GM12878 (cell line): Measurements from ENCODE around the gene SMURF1. TPM values are rescaled to one million over a fixed set of nuclear protein-coding genes. Genes with fewer than 3 reads are reported as not detected.

Experiments used
- ATAC-seq: fragments of 200-7000 bp; cut with Tn5 transposase; 3 replicates; pipeline ENCODE4 v1.9.1; 2020; ENCODE audit warnings: mild to moderate bottlenecking, moderate library complexity
- BruUV-seq: library from RNA; stranded (reverse); fragments of 400-500 nt; replicated peaks from 2 replicates; lab custom pipeline; 2021; lab: Mats Ljungman, UMichigan
- CTCF ChIA-PET: fragments of 300-600 bp; sonication (Branson Sonifier 250); formaldehyde crosslinking; extraction: SDS; loops from one replicate; lab custom pipeline; 2021; ENCODE audit warnings: inconsistent platforms; lab: Yijun Ruan, JAX
- POLR2A ChIA-PET: fragments of 350-600 bp; formaldehyde crosslinking; extraction: SDS; loops from one replicate; lab custom pipeline; 2021; ENCODE audit warnings: inconsistent platforms; lab: Charles Lee
- RAD21 ChIA-PET: fragments of 300-600 bp; sonication (Branson Sonifier 250); formaldehyde crosslinking; loops from one replicate; lab custom pipeline; 2023; ENCODE audit warnings: antibody characterized with exemption; ENCODE audit not compliant: unreplicated experiment; lab: Charles Lee
- SMC1A ChIA-PET: fragments of 300-600 bp; sonication (Branson Sonifier 250); formaldehyde crosslinking; loops from one replicate; lab custom pipeline; 2023; ENCODE audit not compliant: unreplicated experiment, uncharacterized antibody; lab: Charles Lee
- DNase-seq: peaks from one replicate; pipeline ENCODE4 v3.0.0-alpha.2; 2011; ENCODE audit warnings: low read depth, low spot score
- FAIRE-seq: peaks from 3 replicates; lab custom pipeline; 2011; peaks lifted over from hg19 to GRCh38; lab: Jason Lieb, UNC
- H2AFZ ChIP-seq: 2 replicates; pipeline ENCODE4 v1.6.0; 2011; ENCODE audit warnings: low read depth, low read length, control low read depth; ENCODE audit not compliant: control insufficient read depth
- H3K27ac ChIP-seq: 2 replicates; pipeline ENCODE4 v1.5.1; 2011; ENCODE audit warnings: control low read depth; ENCODE audit not compliant: control insufficient read depth, insufficient read depth
- H3K27me3 ChIP-seq, 2 experiments: replicated peaks in 1 of 2; 2 replicates each; pipeline versions ENCODE4 v1.6.0 to v1.6.1; 2011; ENCODE audit warnings: low read length in 1 of 2; ENCODE audit not compliant: control insufficient read depth in 2 of 2, insufficient read depth in 2 of 2
- H3K36me3 ChIP-seq, 2 experiments: 2 replicates each; pipeline ENCODE4 v1.5.1; 2011; ENCODE audit warnings: low read length in 1 of 2; ENCODE audit not compliant: control insufficient read depth in 2 of 2, insufficient read depth in 2 of 2
- H3K4me1 ChIP-seq: 2 replicates; pipeline ENCODE4 v1.6.1; 2011; ENCODE audit warnings: mild to moderate bottlenecking, low read length, moderate library complexity, mixed read lengths; ENCODE audit not compliant: control insufficient read depth, insufficient read depth
- H3K4me2 ChIP-seq: 2 replicates; pipeline ENCODE4 v1.6.0; 2011; ENCODE audit warnings: control low read depth; ENCODE audit not compliant: control insufficient read depth, insufficient read depth
- H3K4me3 ChIP-seq: fragments of 200-600 bp; sonication (generic); 2 replicates; pipeline ENCODE4 v1.5.1; 2016
- H3K79me2 ChIP-seq: 2 replicates; pipeline ENCODE4 v1.6.0; 2011; ENCODE audit warnings: low read length; ENCODE audit not compliant: control insufficient read depth, insufficient read depth
- H3K9ac ChIP-seq: 2 replicates; pipeline ENCODE4 v1.8.0; 2011; ENCODE audit warnings: low read length, control low read depth, mixed read lengths; ENCODE audit not compliant: control insufficient read depth, insufficient read depth
- H3K9me3 ChIP-seq: replicated peaks from 3 replicates; pipeline ENCODE4 v1.5.1; 2011; ENCODE audit warnings: mild to moderate bottlenecking, low read length; ENCODE audit not compliant: control insufficient read depth, insufficient read depth
- H4K20me1 ChIP-seq: 2 replicates; pipeline ENCODE4 v1.6.0; 2011; ENCODE audit not compliant: control insufficient read depth, insufficient read depth
- POLR2A ChIP-seq: IDR thresholded peaks from 2 replicates; pipeline ENCODE4 v1.6.1; 2011; ENCODE audit warnings: low read depth, mild to moderate bottlenecking, low read length
- RBBP5 ChIP-seq: fragments of 200-600 bp; sonication (generic); conservative IDR thresholded peaks from 2 replicates; pipeline ENCODE4 v1.6.1; 2016
- WGBS: methylation state at CpG from one replicate; pipeline ENCODE4 v1.1.6; 2016; ENCODE audit warnings: low lambda C conversion rate; ENCODE audit not compliant: insufficient replicate concordance, insufficient coverage; ENCODE audit errors: missing lambda C conversion rate; 5-methylcytosine and 5-hydroxymethylcytosine counted together
- in situ Hi-C: fragments of 300-500 bp; cut with MboI; formaldehyde crosslinking; loops from 9 replicates; pipeline ENCODE4 v1.14.3; 2018; ENCODE audit warnings: mixed read lengths
- intact Hi-C: fragments of 100-400 bp; cut with micrococcal nuclease; formaldehyde crosslinking; loops from one replicate; pipeline ENCODE4 v1.14.2; 2022; ENCODE audit not compliant: unreplicated experiment
- polyA plus RNA-seq, 11 experiments: library from polyadenylated mRNA; depleted of rRNA in 4 of 11; unstranded in 6 of 11; stranded (reverse) in 5 of 11; fragments of >200 nt; fragmentation: Nextera tagmentation in 4 of 11; fragmentation: Illumina TruSeq in 1 of 11; extraction: Ambion mirVana in 4 of 11; extraction: Trizol in 1 of 11; gene quantifications; 1 replicate in 1 of 11; 2 replicates in 10 of 11; pipeline versions ENCODE4 v1.2.1 to v1.2.3, GENCODE V29; 2011 to 2016; ENCODE audit warnings: inconsistent platforms in 2 of 11, missing spikeins in 2 of 11, low read depth in 1 of 11
- total RNA-seq, 4 experiments: library from RNA; depleted of rRNA in 3 of 4; stranded (reverse); fragments of >200 nt in 3 of 4; fragmentation: Illumina TruSeq in 1 of 4; extraction: Trizol in 1 of 4; gene quantifications; 2 replicates each; pipeline versions ENCODE4 v1.2.1 to v1.2.3, GENCODE V29; 2013 to 2021
- TF ChIP-seq, protein P1 (sequence below): IDR thresholded peaks from 2 replicates; pipeline ENCODE4 v1.6.1; 2011; ENCODE audit warnings: borderline replicate concordance, low read depth, mild to moderate bottlenecking, moderate library complexity, low read length; ENCODE audit not compliant: insufficient read depth, poor library complexity, severe bottlenecking

Gene SMURF1
- total and polyA plus RNA-seq, 10 of the 15 experiments (the other 5 are each of a cell fraction or from before 2014, with no cell fraction given) = 0.76 to 14.0 (median 7.9) TPM

DNA sequence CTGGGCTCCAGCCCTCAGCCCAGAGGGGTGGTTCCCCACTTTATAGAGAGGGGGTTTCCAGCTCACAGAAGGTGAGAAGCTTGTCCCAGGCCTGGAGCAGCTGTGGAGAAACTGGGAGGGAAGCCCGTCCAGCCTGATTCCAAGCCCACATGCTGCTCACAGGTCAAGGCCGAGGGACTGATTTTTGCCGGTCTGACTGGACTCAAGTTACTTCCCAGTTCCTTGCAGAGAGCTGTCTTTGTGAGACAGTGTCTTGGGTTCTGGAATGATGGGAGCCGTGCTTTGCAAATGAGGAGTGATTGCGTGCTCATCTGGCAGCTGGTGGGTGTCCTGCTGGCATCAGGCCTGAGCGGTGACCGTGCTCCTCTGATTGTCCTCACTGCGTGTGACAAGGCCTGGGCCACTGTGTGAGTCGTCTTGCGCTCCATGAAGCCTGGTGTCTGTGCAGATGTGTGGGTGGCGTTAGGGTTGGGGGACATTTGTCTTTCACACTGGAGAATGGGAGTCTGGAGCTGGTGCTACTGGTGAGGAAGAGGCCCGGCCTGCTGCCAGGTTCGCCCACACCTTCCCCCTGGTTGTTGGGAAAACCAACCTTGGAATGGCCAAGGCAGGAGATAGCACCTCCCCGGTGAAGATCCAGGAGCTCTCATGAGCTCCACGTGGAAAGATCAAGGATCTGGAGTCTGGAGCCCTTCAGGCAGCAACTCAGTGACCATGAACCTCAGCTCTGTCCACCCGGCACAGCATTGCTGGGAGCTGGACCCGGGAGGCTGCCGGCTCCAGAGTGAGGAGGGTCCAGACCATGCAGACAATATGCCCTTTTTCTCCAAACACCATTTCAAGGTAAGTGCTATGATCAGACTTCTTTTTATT, 129.6 kb downstream of the SMURF1 start:
- no peak for FAIRE-seq
- Histone ChIP-seq H3K36me3 (peaks cover 27 to 45% of the 10 kb centered on the region in 2 experiments), H3K9ac (no peak overlapping the region), H4K20me1 (no peaks in the 10 kb centered on the region), H3K27ac (no peak overlapping the region), H3K4me2 (no peak overlapping the region), H2AFZ (no peak overlapping the region), H3K4me3 (no peak overlapping the region), H3K9me3 (no peaks in the 10 kb centered on the region; the same call in 2 of the 3 replicates), H3K4me1 (no peaks in the 10 kb centered on the region), H3K79me2 (no peaks in the 10 kb centered on the region), H3K27me3 (no peaks in the 10 kb centered on the region)
- ATAC-seq = peak; percentile 55
- ChIA-PET SMC1A (no interaction called here), RAD21 (no interaction called here), POLR2A (no interaction called here), CTCF (interaction anchor here (0.9 to 1.6 kb wide), 3 partner anchors 10 to 299 kb away, joined by 3 to 4 read pairs (median 3); no protein-coding TSS in a partner anchor)
- intact Hi-C loops = no loop called here
- in situ Hi-C loops = no loop called here
- 96% methylated on average over 18 of the region's 18 CpGs for WGBS
- TF ChIP-seq POLR2A (peak; percentile 59), RBBP5 (no peak)
- TF ChIP-seq, protein P1, sequence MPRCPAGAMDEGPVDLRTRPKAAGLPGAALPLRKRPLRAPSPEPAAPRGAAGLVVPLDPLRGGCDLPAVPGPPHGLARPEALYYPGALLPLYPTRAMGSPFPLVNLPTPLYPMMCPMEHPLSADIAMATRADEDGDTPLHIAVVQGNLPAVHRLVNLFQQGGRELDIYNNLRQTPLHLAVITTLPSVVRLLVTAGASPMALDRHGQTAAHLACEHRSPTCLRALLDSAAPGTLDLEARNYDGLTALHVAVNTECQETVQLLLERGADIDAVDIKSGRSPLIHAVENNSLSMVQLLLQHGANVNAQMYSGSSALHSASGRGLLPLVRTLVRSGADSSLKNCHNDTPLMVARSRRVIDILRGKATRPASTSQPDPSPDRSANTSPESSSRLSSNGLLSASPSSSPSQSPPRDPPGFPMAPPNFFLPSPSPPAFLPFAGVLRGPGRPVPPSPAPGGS = peak; percentile 60
- DNase-seq = no peak
- no TSS peak for BruUV-seq
